ENCODE measurements around the gene TUBGCP6. TPM values are rescaled to one million over a fixed set of nuclear protein-coding genes. Genes with fewer than 3 reads are reported as not detected.

TUBGCP6 gene
- total RNA-seq, 1 donor from 2014 or later: 47.6 TPM

GRCh38 chr22:50267591-50268390 lies 23.0 kb upstream of the TUBGCP6 start:
- intact Hi-C loops (cut with DNase I): loop anchor here (2.0 kb wide), 1 partner anchor 59 kb away; the partner anchor contains the start of gene DENND6B
- DNase-seq (ENCODE audit: low spot score) (peak; percentile 84), ATAC-seq (peak; percentile 65)

GRCh38 chr22:50266994-50267393 lies 22.2 kb upstream of the TUBGCP6 start:
- ATAC-seq (no peak), DNase-seq (ENCODE audit: low spot score) (no peak)
- intact Hi-C loops (cut with DNase I): no loop called here

GRCh38 chr22:50264946-50265669 lies 20.3 kb upstream of the TUBGCP6 start:
- no peak for DNase-seq (ENCODE audit: low spot score)
- no peak for ATAC-seq
- intact Hi-C loops (cut with DNase I): loop anchor here (5.0 kb wide), 1 partner anchor 72 kb away; no protein-coding TSS in a partner anchor

- intact Hi-C loops (cut with DNase I): loop anchor here (5.0 kb wide), 1 partner anchor 73 kb away; no protein-coding TSS in a partner anchor
- no peak for ATAC-seq
- DNase-seq (ENCODE audit: low spot score): no peak
Observed at GRCh38 chr22:50264104-50264745, 19.4 kb upstream of the TUBGCP6 start.

GRCh38 chr22:50262973-50263617 lies 18.3 kb upstream of the TUBGCP6 start:
- intact Hi-C loops (cut with DNase I): loop anchor here (5.0 kb wide), 1 partner anchor 74 kb away; no protein-coding TSS in a partner anchor
- ATAC-seq (no peak), DNase-seq (ENCODE audit: low spot score) (no peak)

- DNase-seq (ENCODE audit: low spot score) (no peak), ATAC-seq (no peak)
- intact Hi-C loops (cut with DNase I): loop anchor here (5.0 kb wide), 1 partner anchor 75 kb away; no protein-coding TSS in a partner anchor
Observed at GRCh38 chr22:50262460-50262911, 17.7 kb upstream of the TUBGCP6 start.

- ATAC-seq: peak; percentile 1
- intact Hi-C loops (cut with DNase I): loop anchor here (5.0 kb wide), 1 partner anchor 75 kb away; no protein-coding TSS in a partner anchor
Observed at GRCh38 chr22:50261615-50262459, 17.0 kb upstream of the TUBGCP6 start, which contains the start of gene MAPK12. Gene MAPK12, minus strand, starts transcription at chr22:50261683. Its CDS starts 174 bp downstream, at chr22:50261509.

GRCh38 chr22:50260801-50261614 lies 16.2 kb upstream of the TUBGCP6 start:
- DNase-seq (ENCODE audit: low spot score) (no peak), ATAC-seq (peak; percentile 34)
- intact Hi-C loops (cut with DNase I): loop anchor here (5.0 kb wide), 1 partner anchor 76 kb away; no protein-coding TSS in a partner anchor

More at GRCh38 chr22:50261615-50262459, 17.0 kb upstream of the TUBGCP6 start, which contains the start of gene MAPK12:
- no peak for DNase-seq (ENCODE audit: low spot score)

- DNase-seq (ENCODE audit: low spot score) (no peak), ATAC-seq (no peak)
- intact Hi-C loops (cut with DNase I): loop anchor here (5.0 kb wide), 1 partner anchor 77 kb away; no protein-coding TSS in a partner anchor
Observed at GRCh38 chr22:50260434-50260800, 15.6 kb upstream of the TUBGCP6 start.

- DNase-seq (ENCODE audit: low spot score) (no peak), ATAC-seq (no peak)
- intact Hi-C loops (cut with DNase I): no loop called here
Observed at GRCh38 chr22:50259302-50259701, 14.5 kb upstream of the TUBGCP6 start.

- ATAC-seq: no peak
- intact Hi-C loops (cut with DNase I): no loop called here
Observed at GRCh38 chr22:50258361-50259292, 13.8 kb upstream of the TUBGCP6 start.

GRCh38 chr22:50257451-50258360 lies 12.9 kb upstream of the TUBGCP6 start:
- DNase-seq (ENCODE audit: low spot score) (no peak), ATAC-seq (no peak)
- intact Hi-C loops (cut with DNase I): no loop called here

More at GRCh38 chr22:50258361-50259292, 13.8 kb upstream of the TUBGCP6 start:
- no peak for DNase-seq (ENCODE audit: low spot score)

- ATAC-seq: no peak
- intact Hi-C loops (cut with DNase I): no loop called here
- no peak for DNase-seq (ENCODE audit: low spot score)
Observed at GRCh38 chr22:50257041-50257440, 12.2 kb upstream of the TUBGCP6 start.

GRCh38 chr22:50256258-50256862 lies 11.5 kb upstream of the TUBGCP6 start:
- DNase-seq (ENCODE audit: low spot score): no peak
- ATAC-seq: no peak
- intact Hi-C loops (cut with DNase I): no loop called here

Data from sciatic nerve (tissue), 2 donors.